Measurements from ENCODE around the gene PLEKHA7.

DNA sequence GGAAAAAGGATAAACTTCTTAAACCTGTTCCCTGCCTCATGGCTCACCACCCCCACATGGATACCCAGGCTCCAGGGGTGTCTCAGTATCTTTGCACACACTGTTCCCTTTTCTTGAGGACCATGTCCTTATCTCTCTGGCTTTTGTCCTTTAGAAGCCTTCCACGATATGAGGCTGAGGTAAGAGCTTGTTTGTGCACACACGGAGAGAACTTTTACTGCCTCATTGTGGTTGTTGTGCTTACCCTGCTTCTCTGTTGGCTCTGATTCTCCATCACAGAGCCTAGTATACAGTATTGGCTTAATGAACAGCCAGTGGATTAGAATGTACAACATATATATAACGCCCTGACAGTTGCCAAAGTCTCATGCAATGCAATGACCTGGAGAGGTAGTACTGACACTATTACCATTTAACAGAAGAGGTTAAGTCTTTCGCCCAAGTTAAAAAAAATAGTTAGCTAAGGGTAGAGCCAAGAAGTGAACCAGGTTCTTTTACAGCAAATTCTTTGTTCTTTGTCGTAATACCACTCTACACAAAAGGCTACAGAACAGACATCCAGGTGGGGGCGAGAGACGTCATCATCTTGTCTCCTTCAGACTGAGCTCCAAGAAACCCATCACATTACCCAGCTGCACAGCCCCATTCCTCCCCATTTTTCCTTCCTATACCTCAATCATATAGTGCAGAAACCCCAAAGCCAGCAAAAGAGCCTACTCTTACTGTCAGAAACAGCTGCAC is 117.3 kb downstream of the PLEKHA7 start:
- TF ChIP-seq, protein P1, sequence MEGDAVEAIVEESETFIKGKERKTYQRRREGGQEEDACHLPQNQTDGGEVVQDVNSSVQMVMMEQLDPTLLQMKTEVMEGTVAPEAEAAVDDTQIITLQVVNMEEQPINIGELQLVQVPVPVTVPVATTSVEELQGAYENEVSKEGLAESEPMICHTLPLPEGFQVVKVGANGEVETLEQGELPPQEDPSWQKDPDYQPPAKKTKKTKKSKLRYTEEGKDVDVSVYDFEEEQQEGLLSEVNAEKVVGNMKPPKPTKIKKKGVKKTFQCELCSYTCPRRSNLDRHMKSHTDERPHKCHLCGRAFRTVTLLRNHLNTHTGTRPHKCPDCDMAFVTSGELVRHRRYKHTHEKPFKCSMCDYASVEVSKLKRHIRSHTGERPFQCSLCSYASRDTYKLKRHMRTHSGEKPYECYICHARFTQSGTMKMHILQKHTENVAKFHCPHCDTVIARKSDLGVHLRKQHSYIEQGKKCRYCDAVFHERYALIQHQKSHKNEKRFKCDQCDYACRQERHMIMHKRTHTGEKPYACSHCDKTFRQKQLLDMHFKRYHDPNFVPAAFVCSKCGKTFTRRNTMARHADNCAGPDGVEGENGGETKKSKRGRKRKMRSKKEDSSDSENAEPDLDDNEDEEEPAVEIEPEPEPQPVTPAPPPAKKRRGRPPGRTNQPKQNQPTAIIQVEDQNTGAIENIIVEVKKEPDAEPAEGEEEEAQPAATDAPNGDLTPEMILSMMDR (conservative IDR thresholded peaks at IDR 0.05; ENCODE audit: low read length) = no peak
- TF ChIP-seq EZH2phosphoT487 (IDR thresholded peaks at IDR 0.05; ENCODE audit: borderline replicate concordance, low read depth, low read length) = no peak
